ENCODE measurements around the gene KTN1. TPM values are rescaled to one million over a fixed set of nuclear protein-coding genes. Genes with fewer than 3 reads are reported as not detected.

The KTN1 gene
- total and polyA plus RNA-seq, 9 donors: 84.4 to 144 (median 118) TPM

DNA sequence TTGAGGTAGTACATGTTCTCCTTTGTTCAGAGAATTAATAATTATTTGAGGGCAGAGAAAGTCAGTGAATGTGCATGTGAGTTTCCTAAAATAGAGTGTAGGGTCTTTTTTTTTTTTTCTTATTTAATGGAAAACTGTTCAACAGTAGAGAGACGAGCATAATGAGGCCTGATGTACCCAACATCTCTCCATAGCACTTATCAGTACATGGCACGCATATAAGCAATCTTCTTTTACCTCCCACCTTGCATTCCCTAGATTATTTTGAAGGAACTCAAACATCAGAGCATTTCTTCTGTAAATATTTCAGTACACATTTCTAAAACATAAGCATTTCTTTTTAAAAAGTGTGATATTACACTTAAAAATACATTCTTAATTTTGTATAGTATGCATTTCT lies 87.8 kb downstream of the KTN1 start:
- Histone ChIP-seq H3K4me3 (no peak overlapping the region), H3K4me1 (ENCODE audit: insufficient read depth) (no peaks in the 10 kb centered on the region), H3K36me3 (no peaks in the 10 kb centered on the region), H3K27me3 (no peaks in the 10 kb centered on the region), H3K9me3 (no peaks in the 10 kb centered on the region), H3K27ac (no peak overlapping the region)
- DNase-seq: no peak
- intact Hi-C loops (cut with DNase I): no loop called here
- TF ChIP-seq, protein P1, sequence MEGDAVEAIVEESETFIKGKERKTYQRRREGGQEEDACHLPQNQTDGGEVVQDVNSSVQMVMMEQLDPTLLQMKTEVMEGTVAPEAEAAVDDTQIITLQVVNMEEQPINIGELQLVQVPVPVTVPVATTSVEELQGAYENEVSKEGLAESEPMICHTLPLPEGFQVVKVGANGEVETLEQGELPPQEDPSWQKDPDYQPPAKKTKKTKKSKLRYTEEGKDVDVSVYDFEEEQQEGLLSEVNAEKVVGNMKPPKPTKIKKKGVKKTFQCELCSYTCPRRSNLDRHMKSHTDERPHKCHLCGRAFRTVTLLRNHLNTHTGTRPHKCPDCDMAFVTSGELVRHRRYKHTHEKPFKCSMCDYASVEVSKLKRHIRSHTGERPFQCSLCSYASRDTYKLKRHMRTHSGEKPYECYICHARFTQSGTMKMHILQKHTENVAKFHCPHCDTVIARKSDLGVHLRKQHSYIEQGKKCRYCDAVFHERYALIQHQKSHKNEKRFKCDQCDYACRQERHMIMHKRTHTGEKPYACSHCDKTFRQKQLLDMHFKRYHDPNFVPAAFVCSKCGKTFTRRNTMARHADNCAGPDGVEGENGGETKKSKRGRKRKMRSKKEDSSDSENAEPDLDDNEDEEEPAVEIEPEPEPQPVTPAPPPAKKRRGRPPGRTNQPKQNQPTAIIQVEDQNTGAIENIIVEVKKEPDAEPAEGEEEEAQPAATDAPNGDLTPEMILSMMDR (IDR thresholded peaks at IDR 0.05): no peak
- TF ChIP-seq EP300 (IDR thresholded peaks at IDR 0.05) (no peak), POLR2A (IDR thresholded peaks at IDR 0.05) (no peak)
- 62 to 83% (median 65%) methylated on average over 2 of the region's 2 CpGs for WGBS, 3 donors

DNA sequence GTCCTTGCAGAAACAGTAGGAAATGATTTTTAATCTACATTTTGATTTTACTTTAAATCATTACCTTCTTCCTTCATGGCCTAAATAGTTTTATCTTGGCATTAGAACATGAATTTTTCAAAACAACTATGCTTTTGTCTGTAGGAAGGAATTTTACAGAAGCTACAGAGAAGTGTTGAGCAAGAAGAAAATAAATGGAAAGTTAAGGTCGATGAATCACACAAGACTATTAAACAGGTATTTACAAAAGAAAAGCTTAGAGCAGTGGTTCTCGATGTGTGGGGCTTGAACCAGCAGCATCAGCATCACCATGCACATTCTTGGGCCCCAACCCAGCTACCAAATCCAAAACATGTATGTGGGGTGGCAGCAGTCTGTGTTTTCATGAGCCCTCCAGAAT lies 91.6 kb downstream of the KTN1 start:
- intact Hi-C loops (cut with DNase I): no loop called here
- no peak for DNase-seq
- Histone ChIP-seq H3K27ac (no peak overlapping the region), H3K36me3 (no peaks in the 10 kb centered on the region), H3K27me3 (no peaks in the 10 kb centered on the region), H3K4me1 (ENCODE audit: insufficient read depth) (no peaks in the 10 kb centered on the region), H3K4me3 (no peak overlapping the region), H3K9me3 (no peaks in the 10 kb centered on the region)
- TF ChIP-seq, protein P1 (IDR thresholded peaks at IDR 0.05): no peak
- TF ChIP-seq EP300 (IDR thresholded peaks at IDR 0.05) (no peak), POLR2A (IDR thresholded peaks at IDR 0.05) (no peak)
- 86 to 96% (median 88%) methylated on average over 2 of the region's 2 CpGs for WGBS, 3 donors

DNA sequence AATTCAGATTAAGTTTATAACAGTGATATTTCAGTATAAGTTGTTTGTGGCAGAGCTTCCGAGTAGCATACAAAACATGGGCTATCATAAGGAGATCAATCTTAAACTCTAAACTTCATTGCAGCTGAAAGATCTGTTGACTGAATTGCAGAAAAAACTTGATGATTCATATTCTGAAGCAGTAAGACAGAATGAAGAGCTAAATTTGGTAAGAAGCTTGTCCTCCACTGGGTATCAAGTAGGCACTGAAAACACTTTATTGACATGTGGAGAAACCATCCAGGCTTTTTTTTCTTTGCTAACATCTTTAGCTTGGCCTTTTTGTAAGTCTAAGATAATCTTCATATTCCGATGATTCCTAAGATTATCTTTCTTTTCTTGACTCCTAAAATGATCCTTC lies 93.0 kb downstream of the KTN1 start:
- no peaks in the 10 kb centered on the region for H3K4me1 ChIP-seq (ENCODE audit: insufficient read depth)
- intact Hi-C loops (cut with DNase I): no loop called here
- no peaks in the 10 kb centered on the region for H3K36me3 ChIP-seq

DNA sequence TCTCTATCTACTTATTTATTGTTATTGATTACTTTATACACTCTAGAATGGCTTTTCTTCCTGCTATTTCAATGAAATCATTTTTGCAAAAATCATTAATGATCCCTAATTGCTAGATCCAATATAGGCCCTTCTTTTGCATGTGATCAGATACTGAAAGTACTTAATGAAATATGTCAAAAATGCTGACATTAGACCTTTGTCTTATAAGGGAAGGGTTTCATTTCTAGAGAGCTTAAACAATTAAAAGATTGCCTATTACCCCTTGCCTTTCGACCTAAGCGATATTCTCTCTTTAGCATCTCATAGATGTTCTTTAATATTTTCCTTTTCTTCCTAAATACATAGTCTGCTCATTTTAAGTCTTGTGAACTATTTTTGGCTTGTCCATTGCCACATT lies 101.1 kb downstream of the KTN1 start:
- TF ChIP-seq POLR2A (IDR thresholded peaks at IDR 0.05) (no peak), EP300 (IDR thresholded peaks at IDR 0.05) (no peak)
- Histone ChIP-seq H3K27ac (no peak overlapping the region), H3K4me1 (ENCODE audit: insufficient read depth) (no peaks in the 10 kb centered on the region), H3K9me3 (no peaks in the 10 kb centered on the region), H3K27me3 (no peaks in the 10 kb centered on the region), H3K4me3 (no peak overlapping the region), H3K36me3 (no peaks in the 10 kb centered on the region)
- DNase-seq: no peak
- 84 to 93% (median 85%) methylated on average over 2 of the region's 2 CpGs for WGBS, 3 donors
- intact Hi-C loops (cut with DNase I): no loop called here

More for the DNA sequence above, 93.0 kb downstream of the KTN1 start:
- 92 to 97% (median 94%) methylated on average over 2 of the region's 2 CpGs for WGBS, 3 donors
- DNase-seq: no peak
- Histone ChIP-seq H3K27me3 (no peaks in the 10 kb centered on the region), H3K27ac (no peak overlapping the region), H3K4me3 (no peak overlapping the region), H3K9me3 (no peaks in the 10 kb centered on the region)
- TF ChIP-seq EP300 (IDR thresholded peaks at IDR 0.05) (no peak), POLR2A (IDR thresholded peaks at IDR 0.05) (no peak)
- TF ChIP-seq, protein P1 (IDR thresholded peaks at IDR 0.05): no peak

DNA sequence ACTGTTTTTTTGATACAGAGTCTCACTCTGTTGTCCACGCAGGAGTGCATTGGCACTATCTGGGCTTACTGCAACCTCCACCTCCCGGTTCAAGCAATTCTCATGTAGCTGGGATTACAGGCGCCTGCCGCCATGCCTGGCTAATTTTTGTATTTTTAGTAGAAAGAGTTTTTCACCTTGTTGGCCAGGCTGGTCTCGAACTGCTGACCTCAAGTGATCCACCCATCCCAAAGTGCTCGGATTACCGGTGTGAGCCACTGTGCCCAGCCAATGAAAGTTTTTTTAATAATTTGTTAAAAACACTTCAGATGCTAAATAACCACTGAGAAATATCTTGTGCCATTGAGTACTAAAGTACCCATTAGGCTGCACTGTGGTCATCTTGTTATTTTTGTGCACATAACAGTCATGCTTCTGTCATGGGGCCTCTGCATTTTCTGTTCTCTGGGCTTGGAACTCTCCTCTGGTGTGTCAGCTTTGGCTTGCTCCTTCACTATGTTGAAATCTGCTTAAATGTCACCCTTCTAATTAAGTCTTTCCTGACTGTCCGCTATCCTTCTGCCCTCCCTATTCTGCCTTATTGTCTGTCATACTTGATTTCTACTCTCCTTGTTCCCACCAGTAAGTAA lies 105.1 kb downstream of the KTN1 start:
- no peak overlapping the region for H3K4me3 ChIP-seq
- DNase-seq: no peak
- no peaks in the 10 kb centered on the region for H3K36me3 ChIP-seq
- 95 to 97% (median 97%) methylated on average over 8 of the region's 8 CpGs for WGBS, 3 donors
- H3K27me3 ChIP-seq: no peaks in the 10 kb centered on the region
- TF ChIP-seq, protein P1 (IDR thresholded peaks at IDR 0.05): no peak
- TF ChIP-seq EP300 (IDR thresholded peaks at IDR 0.05): no peak
- H3K27ac ChIP-seq: no peak overlapping the region
- no peaks in the 10 kb centered on the region for H3K9me3 ChIP-seq
- intact Hi-C loops (cut with DNase I): no loop called here
- H3K4me1 ChIP-seq (ENCODE audit: insufficient read depth): no peaks in the 10 kb centered on the region

Measured in ovary (tissue), 9 donors.